ENCODE measurements around the gene TMEM9.

GRCh38 chr1:201139756-201140155 is 14.5 kb downstream of the TMEM9 start:
- no peak for TF ChIP-seq CTCF (IDR thresholded peaks at IDR 0.05)
- no peak for TF ChIP-seq EZH2 (IDR thresholded peaks at IDR 0.05)

Data from neural progenitor cell (in vitro differentiated cells).